Measurements from ENCODE around the gene LMO1. TPM values are rescaled to one million over a fixed set of nuclear protein-coding genes. Genes with fewer than 3 reads are reported as not detected.
A peak's percentile ranks its signal among the peaks of the same experiment; 100 is the strongest.

Gene LMO1
- total RNA-seq, 1 donor from 2014 or later = 2.6 TPM

- no peak for DNase-seq (ENCODE audit: low spot score)
These were observed 14.2 kb downstream of the LMO1 start for GRCh38 chr11:8249482-8249881.

GRCh38 chr11:8248786-8249185 is 14.9 kb downstream of the LMO1 start:
- DNase-seq (ENCODE audit: low spot score) = no peak

GRCh38 chr11:8247312-8247711 is 16.4 kb downstream of the LMO1 start:
- DNase-seq (ENCODE audit: low spot score) = no peak

GRCh38 chr11:8243458-8243857 is 20.2 kb downstream of the LMO1 start:
- DNase-seq (ENCODE audit: low spot score) = no peak

- DNase-seq (ENCODE audit: low spot score) = no peak
These were observed 21.0 kb downstream of the LMO1 start for GRCh38 chr11:8242499-8243280.

- DNase-seq (ENCODE audit: low spot score) = no peak
These were observed 21.6 kb downstream of the LMO1 start for GRCh38 chr11:8242118-8242475.

GRCh38 chr11:8241373-8242117 is 22.1 kb downstream of the LMO1 start:
- no peak for DNase-seq (ENCODE audit: low spot score)

- DNase-seq (ENCODE audit: low spot score) = no peak
These were observed 24.0 kb downstream of the LMO1 start for GRCh38 chr11:8239536-8240228.

- no peak for DNase-seq (ENCODE audit: low spot score)
These were observed 24.6 kb downstream of the LMO1 start for GRCh38 chr11:8239040-8239439.

GRCh38 chr11:8237453-8237852 is 26.2 kb downstream of the LMO1 start:
- DNase-seq (ENCODE audit: low spot score) = no peak

- no peak for DNase-seq (ENCODE audit: low spot score)
These were observed 27.8 kb downstream of the LMO1 start for GRCh38 chr11:8235925-8236324.

GRCh38 chr11:8234910-8235309 is 28.8 kb downstream of the LMO1 start:
- no peak for DNase-seq (ENCODE audit: low spot score)

- DNase-seq (ENCODE audit: low spot score) = no peak
These were observed 29.3 kb downstream of the LMO1 start for GRCh38 chr11:8234425-8234821.

- DNase-seq (ENCODE audit: low spot score) = peak; percentile 52
These were observed 29.8 kb downstream of the LMO1 start for GRCh38 chr11:8233691-8234424.

GRCh38 chr11:8232849-8233606 is 30.6 kb downstream of the LMO1 start:
- DNase-seq (ENCODE audit: low spot score) = no peak

GRCh38 chr11:8232414-8232813 is 31.3 kb downstream of the LMO1 start:
- no peak for DNase-seq (ENCODE audit: low spot score)

- DNase-seq (ENCODE audit: low spot score) = no peak
These were observed 31.7 kb downstream of the LMO1 start for GRCh38 chr11:8231979-8232378.

- no peak for DNase-seq (ENCODE audit: low spot score)
These were observed 32.5 kb downstream of the LMO1 start for GRCh38 chr11:8230921-8231847.

- no peak for DNase-seq (ENCODE audit: low spot score)
These were observed 33.4 kb downstream of the LMO1 start for GRCh38 chr11:8230178-8230859.

Measured in umbilical cord (tissue), 2 donors.